Mammary epithelial cell (primary cell): ENCODE measurements around the gene DNHD1.

Source experiments
- EZH2 ChIP-seq: IDR thresholded peaks from 2 replicates; pipeline ENCODE4 v1.6.1; 2012; ENCODE audit warnings: low read length, inconsistent platforms, borderline replicate concordance
- TF ChIP-seq, protein P1 (sequence below), 2 donors: IDR thresholded peaks in 1 of 2; conservative IDR thresholded peaks in 1 of 2; 2 replicates each; pipeline ENCODE4 v1.5.1; 2011 to 2012; ENCODE audit warnings: inconsistent platforms in 2 of 2, low read length in 2 of 2, mild to moderate bottlenecking in 2 of 2, control low read depth in 1 of 2, low read depth in 1 of 2; ENCODE audit not compliant: insufficient read depth in 1 of 2; ENCODE audit errors: extremely low read depth in 1 of 2

- TF ChIP-seq, protein P1, sequence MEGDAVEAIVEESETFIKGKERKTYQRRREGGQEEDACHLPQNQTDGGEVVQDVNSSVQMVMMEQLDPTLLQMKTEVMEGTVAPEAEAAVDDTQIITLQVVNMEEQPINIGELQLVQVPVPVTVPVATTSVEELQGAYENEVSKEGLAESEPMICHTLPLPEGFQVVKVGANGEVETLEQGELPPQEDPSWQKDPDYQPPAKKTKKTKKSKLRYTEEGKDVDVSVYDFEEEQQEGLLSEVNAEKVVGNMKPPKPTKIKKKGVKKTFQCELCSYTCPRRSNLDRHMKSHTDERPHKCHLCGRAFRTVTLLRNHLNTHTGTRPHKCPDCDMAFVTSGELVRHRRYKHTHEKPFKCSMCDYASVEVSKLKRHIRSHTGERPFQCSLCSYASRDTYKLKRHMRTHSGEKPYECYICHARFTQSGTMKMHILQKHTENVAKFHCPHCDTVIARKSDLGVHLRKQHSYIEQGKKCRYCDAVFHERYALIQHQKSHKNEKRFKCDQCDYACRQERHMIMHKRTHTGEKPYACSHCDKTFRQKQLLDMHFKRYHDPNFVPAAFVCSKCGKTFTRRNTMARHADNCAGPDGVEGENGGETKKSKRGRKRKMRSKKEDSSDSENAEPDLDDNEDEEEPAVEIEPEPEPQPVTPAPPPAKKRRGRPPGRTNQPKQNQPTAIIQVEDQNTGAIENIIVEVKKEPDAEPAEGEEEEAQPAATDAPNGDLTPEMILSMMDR (conservative IDR thresholded peaks at IDR 0.05 in 1 of 2, IDR thresholded peaks at IDR 0.05 in 1 of 2; ENCODE audit: extremely low read depth in 1 of 2, insufficient read depth in 1 of 2, low read depth in 1 of 2, low read length in 2 of 2), result no peak
- TF ChIP-seq EZH2, result no peak
These were observed 10.1 kb upstream of the DNHD1 start for GRCh38 chr11:6486938-6487337.
